HG03135 (cell line): ENCODE measurements around the gene CTNNA2.

Experiments used
- ATAC-seq: cut with Tn5 transposase; IDR thresholded peaks from one replicate; pipeline ENCODE4 v1.9.1; 2021; ENCODE audit warnings: mild to moderate bottlenecking, moderate library complexity; ENCODE audit not compliant: unreplicated experiment

Gene CTNNA2

DNA sequence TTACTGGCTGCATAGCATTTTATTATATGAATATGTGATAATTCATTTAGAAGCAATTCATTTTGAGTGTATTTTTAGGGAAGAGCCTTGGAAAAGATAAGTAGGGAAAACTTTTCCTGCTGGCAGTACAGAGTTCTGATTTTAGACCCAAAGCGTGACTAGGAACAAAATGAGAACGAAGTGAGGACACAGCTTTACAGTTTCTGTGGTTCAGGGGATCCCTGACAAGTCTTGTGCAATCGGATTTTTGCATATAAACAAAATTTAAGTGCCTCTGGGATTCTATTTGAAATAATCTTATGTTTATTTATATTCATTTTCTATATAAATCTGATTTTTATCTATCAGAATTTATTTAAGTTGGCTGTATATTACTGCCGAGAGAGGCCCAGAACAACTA is 402.6 kb downstream of the CTNNA2 start:
- ATAC-seq, result no peak

DNA sequence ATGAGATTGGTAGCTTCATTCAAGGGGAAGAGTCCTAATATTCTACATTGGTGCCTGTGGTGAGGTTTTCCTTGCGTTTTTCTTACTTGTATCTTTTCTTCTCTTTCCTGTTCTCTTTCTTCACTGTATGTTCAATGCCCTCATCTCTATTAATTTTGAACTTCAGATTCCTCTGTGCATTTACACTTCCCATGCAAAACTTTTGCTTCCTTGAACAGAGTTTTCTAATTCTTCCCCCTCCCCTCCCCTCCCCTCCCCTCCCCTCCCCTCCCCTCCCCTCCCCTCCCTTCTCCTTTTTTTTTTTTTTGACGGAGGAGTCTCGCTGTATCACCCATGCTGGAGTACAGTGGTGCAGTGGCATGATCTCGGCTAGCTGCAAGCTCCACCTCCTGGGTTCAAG is 403.4 kb downstream of the CTNNA2 start:
- no peak for ATAC-seq

DNA sequence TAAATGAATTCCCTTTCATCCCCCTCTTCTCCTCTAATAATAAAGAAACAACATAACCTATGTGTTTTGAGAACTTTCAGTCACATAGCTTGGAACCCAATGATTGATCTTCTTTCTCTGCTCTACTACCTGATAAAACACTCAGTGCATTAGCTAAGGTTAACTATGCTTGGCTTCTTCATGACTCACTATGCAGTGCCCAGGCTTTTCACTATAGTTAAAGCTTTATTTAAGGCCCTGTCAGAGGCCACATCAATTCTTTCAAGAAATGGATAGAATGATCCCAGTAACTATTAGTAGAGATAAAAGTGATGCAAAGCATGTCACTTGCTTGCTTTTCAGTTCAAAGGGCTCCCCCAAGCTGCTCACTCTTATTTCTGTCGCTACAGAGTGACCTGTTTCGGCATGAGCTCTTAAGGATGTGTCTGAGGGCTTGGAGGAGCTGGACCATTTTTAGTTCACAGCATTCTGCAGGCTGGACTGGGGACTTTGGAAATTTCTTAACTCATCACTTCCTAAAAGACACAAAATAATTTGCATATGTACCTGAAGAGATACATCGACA is 407.7 kb downstream of the CTNNA2 start:
- ATAC-seq, result no peak

DNA sequence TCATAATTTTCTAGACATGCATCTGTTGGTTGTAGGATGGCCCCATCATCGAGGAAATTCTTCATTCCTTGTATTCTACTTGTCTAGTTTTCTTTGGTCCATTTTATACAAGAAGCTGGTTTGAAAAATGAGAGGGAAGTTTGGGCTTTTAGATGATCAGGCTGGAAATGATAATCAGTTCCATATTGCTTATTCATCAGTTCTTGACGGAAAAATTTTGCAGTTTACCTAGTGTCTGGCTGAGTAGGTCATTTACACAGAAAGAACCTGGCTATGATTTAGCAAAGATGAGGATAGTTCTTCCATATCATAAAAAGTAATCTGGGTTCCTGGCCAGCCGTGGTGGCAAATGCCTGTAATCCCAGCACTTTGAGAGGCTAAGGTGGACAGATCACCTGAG is 416.8 kb downstream of the CTNNA2 start:
- ATAC-seq, result no peak

DNA sequence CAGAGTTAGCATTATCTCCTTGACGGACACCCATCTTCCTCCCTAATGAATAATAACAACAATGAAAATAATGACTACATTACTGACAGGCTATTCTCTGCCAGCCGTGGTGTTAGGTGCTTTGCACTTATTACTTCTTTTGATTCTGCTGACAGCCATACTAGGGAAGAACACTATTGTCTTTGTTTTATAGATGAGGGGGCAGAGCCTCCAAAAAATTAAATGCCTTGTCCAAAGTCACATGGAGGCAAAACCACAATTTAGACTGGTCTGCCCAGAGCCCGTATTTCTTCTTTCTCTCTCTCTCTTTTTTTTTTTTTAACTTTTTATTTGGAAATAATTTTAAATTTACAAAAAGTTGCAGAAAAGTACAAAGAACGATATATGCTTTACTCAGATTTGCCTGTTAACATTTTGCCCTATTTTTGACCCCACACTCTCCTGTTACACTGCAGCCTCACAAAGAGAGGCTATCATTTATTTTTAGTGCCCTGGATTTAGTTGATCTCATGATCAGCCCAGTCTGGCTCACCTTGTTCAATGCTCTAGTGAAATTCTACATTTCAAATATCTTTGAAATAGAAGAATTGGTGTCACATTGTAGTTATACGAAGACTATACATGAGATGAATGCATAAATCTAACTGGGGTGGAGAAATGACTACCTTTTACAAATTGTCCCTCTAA is 422.3 kb downstream of the CTNNA2 start:
- no peak for ATAC-seq

DNA sequence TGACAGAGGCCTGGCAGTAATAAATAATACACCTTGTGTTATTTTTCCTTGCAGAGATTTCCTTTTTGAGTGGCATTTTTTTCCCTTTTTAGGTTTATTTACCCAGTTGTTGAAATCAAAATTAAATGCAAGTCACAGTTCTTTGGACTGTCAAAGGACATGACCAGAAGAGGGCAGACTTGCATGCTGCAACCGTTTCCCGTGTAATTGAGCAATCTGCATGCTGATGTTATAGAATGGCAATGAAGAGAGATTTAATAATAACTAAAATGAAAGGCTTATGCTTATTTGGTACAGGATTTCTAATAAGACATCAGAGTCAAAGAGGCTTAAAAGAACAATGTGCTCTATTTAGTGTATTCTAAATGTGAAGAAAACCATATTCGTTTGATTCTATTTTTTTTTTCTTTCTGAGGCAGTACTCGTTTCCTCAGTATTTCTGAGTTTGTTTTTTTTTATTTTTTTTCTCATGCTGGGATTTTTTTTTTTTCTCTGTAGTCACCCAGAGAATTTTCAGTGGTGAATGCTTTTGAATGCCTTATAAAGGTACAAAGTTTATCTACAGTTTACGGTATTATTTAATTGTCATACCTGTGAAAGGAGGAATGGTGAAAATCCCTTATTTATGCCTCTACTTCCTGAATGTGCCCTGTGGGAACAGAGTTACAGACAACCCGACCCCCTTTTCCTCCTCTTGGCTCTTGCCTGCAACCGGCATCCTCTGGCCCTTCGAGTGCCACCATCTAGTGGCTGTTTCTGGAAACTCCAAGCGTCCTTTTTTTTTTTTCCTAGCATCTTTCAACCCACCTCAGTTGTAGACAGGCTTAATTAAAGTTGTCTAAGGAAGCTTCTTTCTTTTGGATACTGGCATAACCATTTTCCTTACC is 423.2 kb downstream of the CTNNA2 start:
- ATAC-seq, result no peak

DNA sequence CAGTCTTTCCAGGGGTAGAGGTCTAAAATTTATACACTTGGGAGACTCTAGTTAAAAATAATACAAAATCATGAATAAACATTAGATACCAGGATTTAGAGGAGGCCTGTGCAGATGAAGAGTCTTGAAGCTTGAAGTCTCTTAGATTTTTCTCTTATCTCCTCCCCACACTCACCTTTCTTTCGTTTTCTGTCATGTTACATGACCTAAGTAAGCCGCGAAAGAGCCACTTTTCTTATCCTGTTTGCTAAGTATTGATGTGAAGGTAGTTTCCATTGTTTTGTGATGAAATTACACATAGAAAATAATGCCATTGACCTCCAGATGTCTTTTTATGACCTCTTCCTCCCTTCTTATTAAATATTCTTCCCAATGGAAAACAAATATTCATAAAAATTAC is 423.9 kb downstream of the CTNNA2 start:
- no peak for ATAC-seq

DNA sequence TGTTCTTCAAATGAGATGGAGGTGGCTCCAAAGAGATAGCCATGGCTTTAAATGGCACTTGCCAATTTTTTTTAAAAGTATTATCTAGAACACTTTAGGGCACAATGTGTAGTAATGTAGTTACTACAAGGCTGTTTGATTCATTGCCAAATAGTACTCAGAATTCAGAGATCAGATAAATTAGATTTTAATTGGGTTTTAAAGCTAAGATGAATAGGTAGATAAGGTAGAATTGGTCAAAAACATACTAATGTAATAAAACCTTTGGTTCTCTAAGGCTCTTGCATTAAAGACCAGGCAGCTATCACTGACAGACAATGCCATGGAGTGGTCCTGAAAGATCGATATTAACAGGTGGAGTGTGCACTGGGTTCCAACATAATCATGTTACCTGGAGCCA is 425.8 kb downstream of the CTNNA2 start:
- ATAC-seq, result no peak

DNA sequence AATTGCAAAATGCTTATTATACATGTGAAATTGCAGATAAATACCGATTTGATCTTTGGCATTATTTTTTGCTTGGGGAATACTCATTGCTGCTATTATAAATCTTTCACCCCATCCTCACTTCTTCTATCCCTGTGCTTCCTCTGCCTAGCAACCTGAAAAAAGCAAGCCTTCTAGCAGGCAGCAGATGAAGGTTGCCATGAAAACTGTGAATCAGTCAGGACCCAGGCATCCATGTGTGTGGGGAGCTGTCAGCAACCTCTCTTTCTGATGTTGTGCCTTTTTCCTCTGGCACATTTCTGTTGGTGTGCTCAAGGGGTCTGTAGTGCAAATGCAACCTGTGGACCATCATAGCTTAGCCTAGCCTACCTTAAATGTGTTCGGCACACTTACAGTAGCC is 427.5 kb downstream of the CTNNA2 start:
- ATAC-seq, result no peak

DNA sequence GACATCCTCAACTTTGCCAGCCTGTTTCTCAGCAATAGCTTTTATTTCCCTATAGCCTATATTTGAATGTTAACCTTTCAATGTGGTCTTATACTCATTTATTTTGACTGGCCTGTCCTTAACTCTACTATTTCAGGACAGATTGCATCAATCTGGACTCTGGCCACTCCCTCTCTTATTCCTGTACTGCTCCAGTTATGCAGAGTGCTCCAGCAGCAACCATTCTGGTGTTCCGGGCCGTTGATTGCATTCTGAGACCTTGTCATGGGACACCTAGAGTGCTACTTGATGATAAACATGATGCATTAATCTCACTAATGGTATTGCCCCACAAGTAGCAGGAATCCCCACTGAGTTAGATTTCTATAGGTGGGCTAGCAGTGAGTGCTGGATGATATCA is 428.3 kb downstream of the CTNNA2 start:
- no peak for ATAC-seq

DNA sequence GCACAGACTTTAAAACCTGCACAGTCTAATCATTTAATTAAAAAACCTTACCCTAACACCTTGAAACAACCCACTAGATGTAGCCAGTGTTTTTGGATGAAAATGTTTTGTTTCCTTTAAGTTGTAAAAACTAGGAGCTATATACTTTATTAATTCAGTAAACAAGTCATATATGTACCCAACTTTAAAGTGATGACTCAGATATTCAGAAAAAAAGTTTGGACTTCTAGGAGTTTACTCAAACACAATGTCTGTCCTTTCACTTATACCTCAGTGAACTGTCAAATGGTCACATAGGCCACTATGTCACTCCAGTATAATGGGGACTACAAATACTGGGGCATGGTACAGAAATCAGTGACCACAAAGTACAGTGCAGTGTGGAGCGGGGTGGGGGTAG is 431.4 kb downstream of the CTNNA2 start:
- ATAC-seq, result no peak

DNA sequence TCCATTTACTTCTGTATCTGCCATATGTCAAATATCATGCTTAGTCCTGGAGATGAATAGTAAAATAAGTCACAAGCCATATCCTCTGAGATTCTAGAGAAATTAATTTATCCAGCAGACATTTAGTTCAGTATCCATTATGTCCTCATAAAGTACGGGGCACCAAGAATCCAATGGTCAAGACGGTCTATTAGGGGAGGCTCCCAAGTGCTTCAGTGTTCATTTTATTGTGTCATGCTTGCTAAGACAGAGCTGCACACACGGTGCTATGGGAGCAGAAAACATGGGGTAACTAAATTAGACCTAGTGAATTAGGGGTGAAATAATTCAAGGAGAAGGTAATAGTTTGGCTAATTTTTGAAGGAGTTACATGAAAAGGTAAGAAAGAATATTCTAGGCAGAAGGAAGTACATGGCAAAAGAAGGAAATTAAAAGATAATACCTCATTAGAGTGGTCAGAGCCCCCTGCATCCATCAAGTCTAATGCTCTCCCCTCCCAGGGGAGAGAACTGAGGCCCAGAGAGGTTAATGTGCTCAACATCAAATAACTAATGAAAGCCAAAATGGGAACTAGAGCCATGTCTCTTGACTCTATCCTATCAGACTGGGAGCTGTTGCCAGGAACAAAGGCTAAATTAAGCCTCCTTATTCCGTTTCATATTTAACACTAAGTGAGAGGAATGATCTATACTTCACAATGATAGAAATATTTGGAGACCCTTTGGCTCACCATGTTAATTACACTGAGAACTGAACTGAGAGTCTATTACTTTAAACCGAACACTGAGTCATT is 433.0 kb downstream of the CTNNA2 start:
- no peak for ATAC-seq

DNA sequence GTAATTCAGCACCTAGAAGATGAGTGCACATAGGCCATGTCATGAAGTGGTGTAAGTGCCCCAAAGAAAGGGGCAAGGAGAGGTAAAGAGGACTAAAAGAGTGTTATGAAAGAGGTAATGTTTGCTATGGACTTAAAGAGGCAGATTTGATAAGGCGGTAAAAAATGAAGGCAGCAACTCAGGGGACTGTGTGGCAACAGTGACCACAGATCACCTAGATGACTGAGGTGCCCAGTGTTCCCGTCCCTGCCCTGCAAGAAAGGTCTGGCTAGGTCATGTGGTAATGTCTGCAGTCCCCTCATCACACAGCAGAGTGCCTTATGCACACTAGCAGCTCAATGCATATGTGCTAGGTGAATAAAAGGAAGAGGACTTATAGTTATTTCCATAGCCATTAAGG is 434.9 kb downstream of the CTNNA2 start:
- ATAC-seq, result no peak

DNA sequence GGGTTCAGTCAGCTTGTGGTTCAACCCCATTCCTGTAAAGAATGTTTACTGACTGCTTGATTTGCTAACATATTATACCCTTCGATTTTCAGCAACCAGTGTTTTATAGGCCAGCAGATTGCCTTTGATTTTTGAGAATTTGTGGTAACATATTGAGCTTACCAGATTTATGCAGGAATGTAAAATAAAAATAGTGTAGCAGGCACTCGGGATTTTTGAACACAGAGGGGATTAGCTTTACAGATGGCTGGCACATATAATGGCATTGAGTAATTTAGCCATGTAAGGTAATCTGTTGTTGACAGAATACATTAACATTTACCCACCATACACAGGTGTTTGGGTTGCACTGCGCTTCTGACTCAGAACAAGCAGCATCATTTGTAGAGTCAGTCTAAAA is 437.7 kb downstream of the CTNNA2 start:
- no peak for ATAC-seq

DNA sequence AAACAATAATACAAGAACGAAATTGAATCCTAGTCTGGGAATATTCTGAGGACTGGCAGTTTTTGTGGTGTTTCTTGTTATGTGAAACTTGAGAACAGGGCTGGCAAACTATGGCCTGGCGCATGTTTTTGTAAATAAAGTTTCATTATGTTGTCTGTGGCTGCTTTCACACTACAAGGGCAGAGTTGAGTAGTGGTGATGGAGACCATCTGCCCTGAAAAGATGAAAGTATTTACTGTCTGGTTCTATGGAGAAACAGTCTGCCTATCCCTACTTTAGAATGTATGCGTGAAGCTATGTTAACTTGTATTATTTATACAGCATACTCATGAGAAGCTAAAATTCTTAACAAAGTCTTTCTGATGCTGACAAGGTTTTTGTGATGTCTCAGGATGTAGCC is 439.8 kb downstream of the CTNNA2 start:
- ATAC-seq, result no peak

DNA sequence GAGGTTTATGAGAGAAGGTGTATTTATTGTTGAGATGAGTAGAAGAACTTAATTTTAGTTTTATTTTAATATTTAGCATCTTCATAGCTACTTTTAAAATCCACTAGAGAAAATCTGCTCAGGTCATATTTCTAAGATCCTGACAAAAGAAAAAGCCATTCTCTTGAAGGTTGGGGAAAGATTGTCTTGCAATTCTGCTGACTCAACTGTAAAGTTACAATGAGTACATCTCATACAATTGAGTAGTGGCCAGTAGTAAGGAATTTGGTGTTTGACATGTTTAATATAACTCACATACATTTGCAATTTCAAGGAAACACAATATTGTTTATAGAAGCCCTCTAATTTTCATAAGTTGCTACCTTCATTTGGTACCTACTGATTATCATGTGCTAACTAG is 447.2 kb downstream of the CTNNA2 start:
- no peak for ATAC-seq

DNA sequence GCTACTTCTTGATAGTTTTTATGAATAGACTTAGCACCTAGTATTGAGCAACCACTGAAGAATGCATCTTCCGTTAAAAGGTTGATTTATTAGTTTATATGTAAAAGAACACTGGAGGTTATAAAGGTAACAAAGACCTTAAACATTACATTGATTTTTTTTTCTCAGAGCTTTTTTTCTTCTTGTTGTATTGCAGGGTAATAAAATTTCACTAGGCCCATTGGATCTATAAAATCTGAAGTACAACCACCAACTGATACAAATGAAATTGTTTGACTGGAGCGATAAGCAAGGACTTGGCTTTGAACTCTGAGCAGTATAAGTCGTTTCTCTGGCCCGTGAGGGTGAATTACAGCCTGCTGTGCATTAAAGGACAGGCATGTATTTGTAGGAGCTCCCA is 447.7 kb downstream of the CTNNA2 start:
- no peak for ATAC-seq

DNA sequence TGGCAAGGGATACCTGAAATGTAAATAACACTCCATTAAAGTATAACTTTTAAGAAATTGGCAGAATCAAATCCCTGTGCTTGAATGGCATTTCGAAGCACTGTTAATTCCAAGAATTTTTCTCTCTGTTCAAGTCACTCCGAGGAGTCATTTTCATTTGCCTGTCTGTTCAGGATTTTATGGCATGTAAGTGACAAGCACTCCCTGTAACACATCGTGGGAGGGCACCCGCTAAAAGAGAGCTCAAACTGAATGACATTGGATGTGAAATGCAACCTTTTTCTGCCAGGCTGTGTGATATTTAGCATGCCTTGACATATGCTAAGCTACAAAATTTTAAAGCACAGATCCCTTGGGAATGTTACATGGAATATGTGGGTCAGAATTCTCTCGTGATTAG is 452.1 kb downstream of the CTNNA2 start:
- ATAC-seq, result no peak

DNA sequence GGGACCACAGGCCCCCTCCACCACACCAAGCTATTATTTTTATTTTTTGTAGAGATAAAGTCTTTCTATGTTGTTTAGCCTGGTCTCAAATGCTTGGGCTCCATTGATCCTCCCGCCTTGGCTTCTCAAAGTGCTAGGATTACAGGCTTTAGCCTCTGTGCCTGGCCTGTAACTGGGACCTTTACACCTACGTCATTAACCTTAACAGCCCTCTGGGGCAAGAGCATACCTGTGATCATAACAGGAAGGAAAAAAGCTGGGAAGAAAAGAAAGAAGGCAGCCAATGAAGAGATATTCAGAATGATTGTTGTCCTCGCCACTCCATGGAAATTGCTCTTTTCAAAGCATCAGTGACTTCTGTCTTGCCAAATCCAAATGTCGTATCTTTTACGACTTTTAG is 453.5 kb downstream of the CTNNA2 start:
- no peak for ATAC-seq

DNA sequence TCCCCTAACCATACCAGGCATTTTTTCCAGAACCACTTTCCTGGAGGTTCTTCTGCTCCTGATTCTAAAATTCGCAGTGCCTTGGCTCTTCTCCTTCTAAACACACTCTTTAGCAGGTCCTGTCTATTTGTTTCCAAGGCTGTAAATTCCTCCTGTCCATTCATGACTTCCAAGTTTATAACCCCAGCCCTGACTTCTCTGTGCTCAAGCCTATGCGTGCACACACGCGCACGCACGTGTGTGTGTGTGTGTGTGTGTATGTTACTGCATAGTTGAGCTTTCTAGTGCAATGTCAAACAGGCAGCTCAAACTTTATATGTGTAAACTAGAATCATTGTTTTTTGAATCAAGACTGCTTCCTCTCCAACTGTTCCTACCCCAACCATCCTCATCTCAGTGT is 454.0 kb downstream of the CTNNA2 start:
- no peak for ATAC-seq

DNA sequence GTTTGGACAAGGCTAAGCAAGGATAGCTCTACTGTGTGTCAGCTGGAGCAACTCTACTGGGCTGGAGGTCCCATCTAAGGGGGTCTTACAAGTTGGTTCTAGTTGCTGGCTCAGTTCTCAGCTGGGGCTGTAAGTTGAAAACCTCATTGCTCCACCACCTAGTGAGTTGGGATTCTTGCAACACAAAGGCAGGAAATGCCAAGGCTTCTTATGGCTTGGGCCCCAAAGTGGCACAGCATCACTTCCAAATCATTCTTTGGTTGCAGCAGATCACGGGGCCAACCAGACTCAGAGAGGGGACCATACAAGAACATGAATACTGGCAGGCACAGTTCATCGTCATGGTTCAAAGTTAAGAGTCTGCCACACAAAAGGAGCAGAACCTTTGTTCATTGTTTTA is 459.0 kb downstream of the CTNNA2 start:
- ATAC-seq, result no peak
